ENCODE results near the gene NSL1. TPM values are rescaled to one million over a fixed set of nuclear protein-coding genes. Genes with fewer than 3 reads are reported as not detected.
A peak's percentile ranks its signal among the peaks of the same experiment; 100 is the strongest.

NSL1 gene
- total RNA-seq, 1 donor from 2014 or later = 92.3 TPM

GRCh38 chr1:212702672-212703071, 88.9 kb downstream of the NSL1 start:
- no peak overlapping the region for H3K27ac ChIP-seq
- peaks cover 21% of the 10 kb centered on the region for H3K4me1 ChIP-seq
- no peak for DNase-seq (ENCODE audit: extremely low spot score in 2 of 2)
- H3K27me3 ChIP-seq = no peaks in the 10 kb centered on the region
- TF ChIP-seq POLR2A (IDR thresholded peaks at IDR 0.05) = no peak
- TF ChIP-seq CTCF (IDR thresholded peaks at IDR 0.05) = no peak
- no peak for TF ChIP-seq POLR2AphosphoS5 (IDR thresholded peaks at IDR 0.05; ENCODE audit: insufficient read depth in 1 of 2, low read depth in 1 of 2)
- no peak overlapping the region for H3K4me3 ChIP-seq
- H3K9me3 ChIP-seq = no peaks in the 10 kb centered on the region
- H3K36me3 ChIP-seq = no peaks in the 10 kb centered on the region
- intact Hi-C loops (cut with DNase I) = no loop called here

GRCh38 chr1:212701910-212702309, 89.7 kb downstream of the NSL1 start:
- intact Hi-C loops (cut with DNase I) = no loop called here
- no peak for DNase-seq (ENCODE audit: extremely low spot score in 2 of 2)
- H3K27me3 ChIP-seq = no peaks in the 10 kb centered on the region
- peaks cover 21% of the 10 kb centered on the region for H3K4me1 ChIP-seq
- no peaks in the 10 kb centered on the region for H3K9me3 ChIP-seq
- H3K4me3 ChIP-seq = no peak overlapping the region
- TF ChIP-seq CTCF (IDR thresholded peaks at IDR 0.05) = no peak
- TF ChIP-seq POLR2AphosphoS5 (IDR thresholded peaks at IDR 0.05; ENCODE audit: insufficient read depth in 1 of 2, low read depth in 1 of 2) = no peak
- TF ChIP-seq POLR2A (IDR thresholded peaks at IDR 0.05) = no peak
- no peaks in the 10 kb centered on the region for H3K36me3 ChIP-seq
- H3K27ac ChIP-seq = no peak overlapping the region

- no peak for TF ChIP-seq CTCF (IDR thresholded peaks at IDR 0.05)
- TF ChIP-seq POLR2AphosphoS5 (IDR thresholded peaks at IDR 0.05; ENCODE audit: insufficient read depth in 1 of 2, low read depth in 1 of 2) = no peak
- no peak for TF ChIP-seq POLR2A (IDR thresholded peaks at IDR 0.05)
- intact Hi-C loops (cut with DNase I) = no loop called here
Measured at GRCh38 chr1:212700892-212701819, 90.4 kb downstream of the NSL1 start.

GRCh38 chr1:212700223-212700891, 91.2 kb downstream of the NSL1 start:
- H3K4me3 ChIP-seq = peak overlapping the region; percentile 63 to 69
- peak overlapping the region; percentile 81 for H3K27ac ChIP-seq
- H3K9me3 ChIP-seq = no peaks in the 10 kb centered on the region
- intact Hi-C loops (cut with DNase I) = no loop called here
- H3K27me3 ChIP-seq = no peaks in the 10 kb centered on the region
- TF ChIP-seq POLR2A (IDR thresholded peaks at IDR 0.05) = no peak
- peak in 1 of 2 donors; percentile 54 for TF ChIP-seq POLR2AphosphoS5 (IDR thresholded peaks at IDR 0.05; ENCODE audit: insufficient read depth in 1 of 2, low read depth in 1 of 2)
- no peaks in the 10 kb centered on the region for H3K36me3 ChIP-seq
- peak in 1 of 2 donors; percentile 83 for DNase-seq (ENCODE audit: extremely low spot score in 2 of 2)
- peaks cover 21% of the 10 kb centered on the region for H3K4me1 ChIP-seq

More at GRCh38 chr1:212700892-212701819, 90.4 kb downstream of the NSL1 start:
- Histone ChIP-seq H3K4me3 (peak overlapping the region; percentile 63 to 69), H3K4me1 (peaks cover 21% of the 10 kb centered on the region), H3K27ac (peak overlapping the region; percentile 81), H3K9me3 (no peaks in the 10 kb centered on the region), H3K27me3 (no peaks in the 10 kb centered on the region), H3K36me3 (no peaks in the 10 kb centered on the region)
- DNase-seq (ENCODE audit: extremely low spot score in 2 of 2) = no peak

GRCh38 chr1:212699625-212700222, 91.9 kb downstream of the NSL1 start, which contains the start of gene BATF3:
Gene BATF3 (minus strand): TSS chr1:212699840. CDS start chr1:212699762, 78 bp downstream.
- H3K4me3 ChIP-seq = peak within 1 kb of the TSS; percentile 63 to 69
- H3K27me3 ChIP-seq = no peaks in the 10 kb centered on the region
- H3K36me3 ChIP-seq = no peaks in the 10 kb centered on the region
- peak in 1 of 2 donors; percentile 40 for DNase-seq (ENCODE audit: extremely low spot score in 2 of 2)
- no peaks in the 10 kb centered on the region for H3K9me3 ChIP-seq
- H3K27ac ChIP-seq = peak within 1 kb of the TSS; percentile 81
- H3K4me1 ChIP-seq = peaks cover 21% of the 10 kb centered on the region
- intact Hi-C loops (cut with DNase I) = no loop called here
- TF ChIP-seq CTCF (IDR thresholded peaks at IDR 0.05) (no peak), POLR2A (IDR thresholded peaks at IDR 0.05) (no peak), POLR2AphosphoS5 (IDR thresholded peaks at IDR 0.05; ENCODE audit: insufficient read depth in 1 of 2, low read depth in 1 of 2) (no peak)
